Measurements from ENCODE around the gene COA5.
"Not testable (repeated sequence)": the region's sequence is repeated elsewhere in the genome, so short reads cannot be mapped to it uniquely, and the experiment has no call there.

Gene COA5

GRCh38 chr2:98604547-98604946 lies 3.8 kb downstream of the COA5 start:
- peaks cover 16% of the 10 kb centered on the region for H3K36me3 ChIP-seq (ENCODE audit: control insufficient read depth, low read depth, low read length)
- H3K27ac ChIP-seq (ENCODE audit: low read length): no peak overlapping the region
- H3K4me3 ChIP-seq (ENCODE audit: low read length): no peak overlapping the region

GRCh38 chr2:98601532-98602132 lies 6.7 kb downstream of the COA5 start:
- Histone ChIP-seq H3K27ac (ENCODE audit: low read length) (no peak overlapping the region), H3K4me3 (ENCODE audit: low read length) (no peak overlapping the region), H3K9ac (ENCODE audit: low read length) (no peak overlapping the region), H3K27me3 (ENCODE audit: control insufficient read depth, insufficient read depth, low read length) (no peaks in the 10 kb centered on the region), H3K9me3 (ENCODE audit: control insufficient read depth, low read depth, low read length) (no peaks in the 10 kb centered on the region), H3K36me3 (ENCODE audit: control insufficient read depth, low read depth, low read length) (peaks cover 28% of the 10 kb centered on the region), H3K4me1 (ENCODE audit: control insufficient read depth, low read depth, low read length) (no peaks in the 10 kb centered on the region)

More at GRCh38 chr2:98604547-98604946, 3.8 kb downstream of the COA5 start:
- H3K4me1 ChIP-seq (ENCODE audit: control insufficient read depth, low read depth, low read length): peaks cover 4% of the 10 kb centered on the region
- no peak overlapping the region for H3K9ac ChIP-seq (ENCODE audit: low read length)
- no peaks in the 10 kb centered on the region for H3K27me3 ChIP-seq (ENCODE audit: control insufficient read depth, insufficient read depth, low read length)
- no peaks in the 10 kb centered on the region for H3K9me3 ChIP-seq (ENCODE audit: control insufficient read depth, low read depth, low read length)

- peaks cover 28% of the 10 kb centered on the region for H3K36me3 ChIP-seq (ENCODE audit: control insufficient read depth, low read depth, low read length)
- no peaks in the 10 kb centered on the region for H3K4me1 ChIP-seq (ENCODE audit: control insufficient read depth, low read depth, low read length)
- no peak overlapping the region for H3K9ac ChIP-seq (ENCODE audit: low read length)
Observed at GRCh38 chr2:98598781-98599428, 9.4 kb downstream of the COA5 start.

GRCh38 chr2:98594665-98595064 lies 13.6 kb downstream of the COA5 start:
- H3K36me3 ChIP-seq (ENCODE audit: control insufficient read depth, low read depth, low read length): peaks cover 13% of the 10 kb centered on the region
- H3K9ac ChIP-seq (ENCODE audit: low read length); H3K4me3 ChIP-seq (ENCODE audit: low read length); H3K4me1 ChIP-seq (ENCODE audit: control insufficient read depth, low read depth, low read length); H3K27ac ChIP-seq (ENCODE audit: low read length); H3K9me3 ChIP-seq (ENCODE audit: control insufficient read depth, low read depth, low read length); H3K27me3 ChIP-seq (ENCODE audit: control insufficient read depth, insufficient read depth, low read length): not testable (repeated sequence)

More at GRCh38 chr2:98598781-98599428, 9.4 kb downstream of the COA5 start:
- Histone ChIP-seq H3K27me3 (ENCODE audit: control insufficient read depth, insufficient read depth, low read length) (no peaks in the 10 kb centered on the region), H3K27ac (ENCODE audit: low read length) (no peak overlapping the region), H3K9me3 (ENCODE audit: control insufficient read depth, low read depth, low read length) (peaks cover 3% of the 10 kb centered on the region), H3K4me3 (ENCODE audit: low read length) (no peak overlapping the region)

GRCh38 chr2:98592565-98592964 lies 15.7 kb downstream of the COA5 start:
- Histone ChIP-seq H3K27ac (ENCODE audit: low read length) (no peak overlapping the region), H3K9me3 (ENCODE audit: control insufficient read depth, low read depth, low read length) (peaks cover 4% of the 10 kb centered on the region), H3K27me3 (ENCODE audit: control insufficient read depth, insufficient read depth, low read length) (no peaks in the 10 kb centered on the region), H3K4me3 (ENCODE audit: low read length) (no peak overlapping the region), H3K36me3 (ENCODE audit: control insufficient read depth, low read depth, low read length) (peaks cover 5% of the 10 kb centered on the region), H3K4me1 (ENCODE audit: control insufficient read depth, low read depth, low read length) (no peaks in the 10 kb centered on the region), H3K9ac (ENCODE audit: low read length) (no peak overlapping the region)

GRCh38 chr2:98589489-98589888 lies 18.8 kb downstream of the COA5 start:
- Histone ChIP-seq H3K4me3 (ENCODE audit: low read length) (no peak overlapping the region), H3K36me3 (ENCODE audit: control insufficient read depth, low read depth, low read length) (no peaks in the 10 kb centered on the region), H3K27ac (ENCODE audit: low read length) (no peak overlapping the region), H3K9ac (ENCODE audit: low read length) (no peak overlapping the region), H3K9me3 (ENCODE audit: control insufficient read depth, low read depth, low read length) (peaks cover 4% of the 10 kb centered on the region), H3K4me1 (ENCODE audit: control insufficient read depth, low read depth, low read length) (no peaks in the 10 kb centered on the region), H3K27me3 (ENCODE audit: control insufficient read depth, insufficient read depth, low read length) (no peaks in the 10 kb centered on the region)

GRCh38 chr2:98588880-98589431 lies 19.4 kb downstream of the COA5 start:
- no peaks in the 10 kb centered on the region for H3K36me3 ChIP-seq (ENCODE audit: control insufficient read depth, low read depth, low read length)
- H3K27me3 ChIP-seq (ENCODE audit: control insufficient read depth, insufficient read depth, low read length): no peaks in the 10 kb centered on the region
- H3K4me1 ChIP-seq (ENCODE audit: control insufficient read depth, low read depth, low read length): no peaks in the 10 kb centered on the region
- peaks cover 2% of the 10 kb centered on the region for H3K9me3 ChIP-seq (ENCODE audit: control insufficient read depth, low read depth, low read length)
- no peak overlapping the region for H3K4me3 ChIP-seq (ENCODE audit: low read length)
- H3K27ac ChIP-seq (ENCODE audit: low read length): no peak overlapping the region
- no peak overlapping the region for H3K9ac ChIP-seq (ENCODE audit: low read length)

GRCh38 chr2:98586551-98587140 lies 21.7 kb downstream of the COA5 start:
- H3K27ac ChIP-seq (ENCODE audit: low read length): no peak overlapping the region
- no peaks in the 10 kb centered on the region for H3K27me3 ChIP-seq (ENCODE audit: control insufficient read depth, insufficient read depth, low read length)
- no peak overlapping the region for H3K4me3 ChIP-seq (ENCODE audit: low read length)
- peaks cover 12% of the 10 kb centered on the region for H3K36me3 ChIP-seq (ENCODE audit: control insufficient read depth, low read depth, low read length)
- no peak overlapping the region for H3K9ac ChIP-seq (ENCODE audit: low read length)
- H3K4me1 ChIP-seq (ENCODE audit: control insufficient read depth, low read depth, low read length): no peaks in the 10 kb centered on the region
- H3K9me3 ChIP-seq (ENCODE audit: control insufficient read depth, low read depth, low read length): no peaks in the 10 kb centered on the region

GRCh38 chr2:98585386-98585785 lies 22.9 kb downstream of the COA5 start:
- H3K9ac ChIP-seq (ENCODE audit: low read length): no peak overlapping the region

GRCh38 chr2:98583816-98584618 lies 24.3 kb downstream of the COA5 start:
- Histone ChIP-seq H3K4me3 (ENCODE audit: low read length) (no peak overlapping the region), H3K27me3 (ENCODE audit: control insufficient read depth, insufficient read depth, low read length) (no peaks in the 10 kb centered on the region), H3K36me3 (ENCODE audit: control insufficient read depth, low read depth, low read length) (peaks cover 12% of the 10 kb centered on the region), H3K9me3 (ENCODE audit: control insufficient read depth, low read depth, low read length) (no peaks in the 10 kb centered on the region), H3K4me1 (ENCODE audit: control insufficient read depth, low read depth, low read length) (no peaks in the 10 kb centered on the region), H3K9ac (ENCODE audit: low read length) (no peak overlapping the region), H3K27ac (ENCODE audit: low read length) (no peak overlapping the region)

More at GRCh38 chr2:98585386-98585785, 22.9 kb downstream of the COA5 start:
- peaks cover 12% of the 10 kb centered on the region for H3K36me3 ChIP-seq (ENCODE audit: control insufficient read depth, low read depth, low read length)
- H3K4me1 ChIP-seq (ENCODE audit: control insufficient read depth, low read depth, low read length): no peaks in the 10 kb centered on the region
- no peaks in the 10 kb centered on the region for H3K27me3 ChIP-seq (ENCODE audit: control insufficient read depth, insufficient read depth, low read length)
- no peaks in the 10 kb centered on the region for H3K9me3 ChIP-seq (ENCODE audit: control insufficient read depth, low read depth, low read length)
- H3K27ac ChIP-seq (ENCODE audit: low read length): no peak overlapping the region
- H3K4me3 ChIP-seq (ENCODE audit: low read length): no peak overlapping the region

GRCh38 chr2:98583276-98583675 lies 25.0 kb downstream of the COA5 start:
- Histone ChIP-seq H3K4me1 (ENCODE audit: control insufficient read depth, low read depth, low read length) (no peaks in the 10 kb centered on the region), H3K27ac (ENCODE audit: low read length) (no peak overlapping the region), H3K36me3 (ENCODE audit: control insufficient read depth, low read depth, low read length) (peaks cover 12% of the 10 kb centered on the region), H3K9ac (ENCODE audit: low read length) (no peak overlapping the region), H3K27me3 (ENCODE audit: control insufficient read depth, insufficient read depth, low read length) (no peaks in the 10 kb centered on the region), H3K9me3 (ENCODE audit: control insufficient read depth, low read depth, low read length) (no peaks in the 10 kb centered on the region), H3K4me3 (ENCODE audit: low read length) (no peak overlapping the region)

All from iPS-18a (cell line).